ENCODE results near the gene CFDP1.

The CFDP1 gene

DNA sequence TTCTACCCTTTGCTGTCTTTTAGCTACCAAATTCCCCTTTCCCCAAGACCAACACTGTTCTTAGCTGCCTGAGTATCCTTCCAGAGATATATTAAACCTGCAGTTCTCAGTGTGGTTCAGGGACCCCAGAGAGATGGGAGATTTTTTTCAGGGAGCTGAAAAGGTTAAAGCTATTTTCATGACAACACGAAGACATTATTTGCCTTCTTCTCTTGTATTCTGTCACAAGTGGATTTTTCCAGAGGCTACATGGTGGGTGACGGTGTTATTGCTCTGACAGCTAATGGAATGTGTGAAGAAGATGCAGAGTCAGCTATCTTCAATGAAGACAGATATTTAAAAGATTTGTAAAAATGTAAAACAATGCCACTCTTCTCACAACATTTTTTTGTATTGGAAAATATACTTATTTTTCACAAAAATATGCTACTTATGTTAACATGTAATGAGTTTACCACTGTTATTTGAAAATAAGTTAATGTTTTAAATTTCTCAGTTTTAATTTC lies 69.0 kb downstream of the CFDP1 start:
- Histone ChIP-seq H3K36me3 (replicated peaks in 1 of 2; ENCODE audit: control insufficient read depth in 2 of 2, insufficient read depth in 2 of 2, low read length in 2 of 2) (peaks cover 0 to 39% of the 10 kb centered on the region in 2 donors), H3K4me1 (ENCODE audit: control insufficient read depth in 2 of 2, insufficient read depth in 1 of 2, low read depth in 1 of 2, low read length in 2 of 2) (peaks cover 0 to 9% of the 10 kb centered on the region in 2 donors), H3K4me3 (ENCODE audit: low read length in 2 of 2) (no peak overlapping the region), H4K8ac (ENCODE audit: low read depth, low read length) (no peak overlapping the region), H3K18ac (ENCODE audit: low read length) (no peak overlapping the region), H2AK5ac (ENCODE audit: low read depth, low read length) (no peak overlapping the region), H2AFZ (ENCODE audit: low read length) (no peak overlapping the region), H3K4ac (ENCODE audit: low read length) (no peak overlapping the region), H2BK5ac (ENCODE audit: low read length) (no peak overlapping the region), H2BK15ac (ENCODE audit: low read length) (no peak overlapping the region), H4K91ac (ENCODE audit: low read depth, low read length, poor library complexity) (no peak overlapping the region), H3K4me2 (ENCODE audit: insufficient read depth, low read length, poor library complexity, severe bottlenecking) (no peak overlapping the region), H3K14ac (ENCODE audit: low read length) (no peak overlapping the region), H2BK12ac (ENCODE audit: low read length) (no peak overlapping the region), H3K27ac (replicated peaks; ENCODE audit: low read length) (no peak overlapping the region), H3K9me3 (replicated peaks in 1 of 2; ENCODE audit: control insufficient read depth in 2 of 2, insufficient read depth in 1 of 2, low read depth in 1 of 2, low read length in 2 of 2) (no peaks in the 10 kb centered on the region), H3K27me3 (ENCODE audit: control insufficient read depth in 3 of 3, insufficient read depth in 3 of 3, low read depth in 1 of 3, low read length in 3 of 3) (no peaks in the 10 kb centered on the region), H3K23ac (ENCODE audit: low read depth, low read length, poor library complexity) (no peak overlapping the region), H2BK120ac (ENCODE audit: low read depth, low read length) (no peak overlapping the region), H3K9ac (ENCODE audit: low read depth, low read length, poor library complexity) (no peak overlapping the region), H3K79me1 (ENCODE audit: low read depth, low read length) (no peaks in the 10 kb centered on the region)
- DNase-seq (ENCODE audit: low spot score): no peak
- WGBS, 2 donors (ENCODE audit: extremely low coverage in 2 of 2, insufficient read length in 2 of 2, insufficient replicate concordance in 1 of 2): no CpG with 5 or more reads among the region's 2 CpGs

DNA sequence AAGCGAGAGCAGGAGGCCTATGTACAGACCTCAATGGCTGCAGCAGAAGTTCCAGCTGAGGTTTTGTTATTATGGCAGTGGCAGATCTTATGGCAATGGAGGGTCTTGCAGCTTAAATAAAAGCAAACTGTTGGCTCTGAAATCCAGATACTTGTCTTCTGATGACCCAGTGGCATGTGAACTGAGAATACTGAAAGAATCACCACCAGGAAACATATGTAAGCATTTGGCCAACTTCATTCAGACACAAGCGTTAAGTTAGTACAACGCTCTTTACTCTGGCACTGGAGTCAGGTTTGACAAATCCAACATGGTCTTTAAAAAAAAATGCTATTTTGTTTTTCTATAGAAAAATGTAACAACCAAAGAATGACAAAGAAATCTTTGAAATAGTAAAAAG lies 70.5 kb downstream of the CFDP1 start:
- Histone ChIP-seq H3K4me1 (ENCODE audit: control insufficient read depth in 2 of 2, insufficient read depth in 1 of 2, low read depth in 1 of 2, low read length in 2 of 2) (peaks cover 0 to 9% of the 10 kb centered on the region in 2 donors), H3K4me3 (ENCODE audit: low read length in 2 of 2) (no peak overlapping the region), H3K27me3 (ENCODE audit: control insufficient read depth in 3 of 3, insufficient read depth in 3 of 3, low read depth in 1 of 3, low read length in 3 of 3) (no peaks in the 10 kb centered on the region), H3K4ac (ENCODE audit: low read length) (no peak overlapping the region), H3K36me3 (replicated peaks in 1 of 2; ENCODE audit: control insufficient read depth in 2 of 2, insufficient read depth in 2 of 2, low read length in 2 of 2) (peaks cover 0 to 38% of the 10 kb centered on the region in 2 donors), H3K79me1 (ENCODE audit: low read depth, low read length) (no peaks in the 10 kb centered on the region), H4K8ac (ENCODE audit: low read depth, low read length) (no peak overlapping the region), H4K91ac (ENCODE audit: low read depth, low read length, poor library complexity) (no peak overlapping the region), H2AK5ac (ENCODE audit: low read depth, low read length) (no peak overlapping the region), H3K27ac (replicated peaks; ENCODE audit: low read length) (no peak overlapping the region), H3K14ac (ENCODE audit: low read length) (no peak overlapping the region), H3K9ac (ENCODE audit: low read depth, low read length, poor library complexity) (no peak overlapping the region), H3K9me3 (replicated peaks in 1 of 2; ENCODE audit: control insufficient read depth in 2 of 2, insufficient read depth in 1 of 2, low read depth in 1 of 2, low read length in 2 of 2) (no peaks in the 10 kb centered on the region), H2BK15ac (ENCODE audit: low read length) (no peak overlapping the region), H2BK120ac (ENCODE audit: low read depth, low read length) (no peak overlapping the region), H2BK5ac (ENCODE audit: low read length) (no peak overlapping the region), H3K18ac (ENCODE audit: low read length) (no peak overlapping the region), H2AFZ (ENCODE audit: low read length) (no peak overlapping the region), H3K23ac (ENCODE audit: low read depth, low read length, poor library complexity) (no peak overlapping the region), H2BK12ac (ENCODE audit: low read length) (no peak overlapping the region), H3K4me2 (ENCODE audit: insufficient read depth, low read length, poor library complexity, severe bottlenecking) (no peak overlapping the region)
- no CpG with 5 or more reads among the region's 3 CpGs for WGBS, 2 donors (ENCODE audit: extremely low coverage in 2 of 2, insufficient read length in 2 of 2, insufficient replicate concordance in 1 of 2)
- DNase-seq (ENCODE audit: low spot score): no peak

DNA sequence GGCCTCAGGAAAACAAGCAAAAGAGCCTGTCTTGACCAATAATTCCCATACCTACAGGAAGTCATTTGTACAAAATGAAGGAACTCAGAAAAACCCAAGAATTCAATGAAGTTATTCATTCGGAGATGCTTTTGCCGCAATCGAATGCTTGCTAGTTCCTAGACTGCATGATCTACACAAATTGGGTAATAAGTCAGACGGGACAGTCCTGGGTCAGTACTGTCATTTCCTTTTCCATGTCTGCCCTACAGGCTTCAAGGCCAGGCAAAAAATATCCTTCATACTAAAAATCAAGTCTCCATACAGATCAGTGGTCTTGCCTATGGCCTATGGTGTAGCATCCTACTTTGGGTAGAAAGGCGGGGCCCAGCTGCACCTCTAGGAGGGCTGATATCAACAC lies 71.4 kb downstream of the CFDP1 start:
- WGBS, 2 donors (ENCODE audit: extremely low coverage in 2 of 2, insufficient read length in 2 of 2, insufficient replicate concordance in 1 of 2): no CpG with 5 or more reads among the region's 5 CpGs
- Histone ChIP-seq H3K79me1 (ENCODE audit: low read depth, low read length) (no peaks in the 10 kb centered on the region), H3K9ac (ENCODE audit: low read depth, low read length, poor library complexity) (no peak overlapping the region), H2AK5ac (ENCODE audit: low read depth, low read length) (no peak overlapping the region), H3K4me1 (ENCODE audit: control insufficient read depth in 2 of 2, insufficient read depth in 1 of 2, low read depth in 1 of 2, low read length in 2 of 2) (peaks cover 0 to 9% of the 10 kb centered on the region in 2 donors), H2BK12ac (ENCODE audit: low read length) (no peak overlapping the region), H2BK5ac (ENCODE audit: low read length) (no peak overlapping the region), H3K14ac (ENCODE audit: low read length) (no peak overlapping the region), H3K36me3 (replicated peaks in 1 of 2; ENCODE audit: control insufficient read depth in 2 of 2, insufficient read depth in 2 of 2, low read length in 2 of 2) (peaks cover 0 to 39% of the 10 kb centered on the region in 2 donors), H3K4me2 (ENCODE audit: insufficient read depth, low read length, poor library complexity, severe bottlenecking) (no peak overlapping the region), H4K8ac (ENCODE audit: low read depth, low read length) (no peak overlapping the region), H2AFZ (ENCODE audit: low read length) (no peak overlapping the region), H2BK15ac (ENCODE audit: low read length) (no peak overlapping the region), H3K23ac (ENCODE audit: low read depth, low read length, poor library complexity) (no peak overlapping the region), H3K4ac (ENCODE audit: low read length) (no peak overlapping the region), H3K9me3 (replicated peaks in 1 of 2; ENCODE audit: control insufficient read depth in 2 of 2, insufficient read depth in 1 of 2, low read depth in 1 of 2, low read length in 2 of 2) (no peaks in the 10 kb centered on the region), H3K27ac (replicated peaks; ENCODE audit: low read length) (no peak overlapping the region), H3K4me3 (ENCODE audit: low read length in 2 of 2) (no peak overlapping the region), H4K91ac (ENCODE audit: low read depth, low read length, poor library complexity) (no peak overlapping the region), H3K18ac (ENCODE audit: low read length) (no peak overlapping the region), H2BK120ac (ENCODE audit: low read depth, low read length) (no peak overlapping the region), H3K27me3 (ENCODE audit: control insufficient read depth in 3 of 3, insufficient read depth in 3 of 3, low read depth in 1 of 3, low read length in 3 of 3) (no peaks in the 10 kb centered on the region)
- DNase-seq (ENCODE audit: low spot score): no peak

DNA sequence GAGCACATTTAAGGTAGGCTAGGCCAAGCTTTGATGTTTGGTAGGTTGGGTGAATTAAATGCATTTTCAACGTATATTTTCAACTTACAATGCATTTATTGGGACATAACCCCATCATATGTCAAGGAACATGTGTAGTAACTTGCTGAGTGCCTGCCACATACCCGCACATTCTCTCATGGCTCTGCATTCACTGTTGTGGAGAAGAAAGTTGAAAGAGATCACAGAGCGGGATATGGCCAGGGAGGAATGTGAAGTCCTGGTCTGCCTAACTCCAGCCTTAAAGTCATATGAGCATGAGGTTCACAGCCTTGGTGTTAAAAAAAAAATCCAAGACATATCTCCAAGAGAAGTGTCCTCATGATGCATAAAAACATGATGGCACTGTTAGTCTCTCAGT lies 79.1 kb downstream of the CFDP1 start:
- H2BK15ac ChIP-seq (ENCODE audit: low read length): no peak overlapping the region
- H2BK12ac ChIP-seq (ENCODE audit: low read length): no peak overlapping the region
- H2AK5ac ChIP-seq (ENCODE audit: low read depth, low read length): no peak overlapping the region
- no peak overlapping the region for H2AFZ ChIP-seq (ENCODE audit: low read length)
- H2BK5ac ChIP-seq (ENCODE audit: low read length): no peak overlapping the region
- no peaks in the 10 kb centered on the region for H3K4me1 ChIP-seq (ENCODE audit: control insufficient read depth in 2 of 2, insufficient read depth in 1 of 2, low read depth in 1 of 2, low read length in 2 of 2)
- no peak overlapping the region for H3K4me2 ChIP-seq (ENCODE audit: insufficient read depth, low read length, poor library complexity, severe bottlenecking)
- no peak overlapping the region for H3K9ac ChIP-seq (ENCODE audit: low read depth, low read length, poor library complexity)
- no peaks in the 10 kb centered on the region for H3K79me1 ChIP-seq (ENCODE audit: low read depth, low read length)
- H3K4ac ChIP-seq (ENCODE audit: low read length): no peak overlapping the region
- H3K23ac ChIP-seq (ENCODE audit: low read depth, low read length, poor library complexity): no peak overlapping the region
- H4K8ac ChIP-seq (ENCODE audit: low read depth, low read length): no peak overlapping the region
- H3K14ac ChIP-seq (ENCODE audit: low read length): no peak overlapping the region
- peaks cover 0 to 9% of the 10 kb centered on the region in 2 donors for H3K9me3 ChIP-seq (replicated peaks in 1 of 2; ENCODE audit: control insufficient read depth in 2 of 2, insufficient read depth in 1 of 2, low read depth in 1 of 2, low read length in 2 of 2)
- DNase-seq (ENCODE audit: low spot score): no peak
- no peak overlapping the region for H3K27ac ChIP-seq (replicated peaks; ENCODE audit: low read length)
- no peak overlapping the region for H2BK120ac ChIP-seq (ENCODE audit: low read depth, low read length)
- WGBS, 2 donors (ENCODE audit: extremely low coverage in 2 of 2, insufficient read length in 2 of 2, insufficient replicate concordance in 1 of 2): no CpG with 5 or more reads among the region's 3 CpGs
- peaks cover 0 to 21% of the 10 kb centered on the region in 2 donors for H3K36me3 ChIP-seq (replicated peaks in 1 of 2; ENCODE audit: control insufficient read depth in 2 of 2, insufficient read depth in 2 of 2, low read length in 2 of 2)
- H3K27me3 ChIP-seq (ENCODE audit: control insufficient read depth in 3 of 3, insufficient read depth in 3 of 3, low read depth in 1 of 3, low read length in 3 of 3): no peaks in the 10 kb centered on the region
- no peak overlapping the region for H3K4me3 ChIP-seq (ENCODE audit: low read length in 2 of 2)
- H4K91ac ChIP-seq (ENCODE audit: low read depth, low read length, poor library complexity): no peak overlapping the region
- no peak overlapping the region for H3K18ac ChIP-seq (ENCODE audit: low read length)

Data from neuronal stem cell (in vitro differentiated cells).